ENCODE measurements around the gene XKRX. TPM values are rescaled to one million over a fixed set of nuclear protein-coding genes. Genes with fewer than 3 reads are reported as not detected.

XKRX gene
- polyA plus RNA-seq, 2 of the 4 experiments (the other 2 are of a cell fraction), result 0.13 to 0.50 TPM

DNA sequence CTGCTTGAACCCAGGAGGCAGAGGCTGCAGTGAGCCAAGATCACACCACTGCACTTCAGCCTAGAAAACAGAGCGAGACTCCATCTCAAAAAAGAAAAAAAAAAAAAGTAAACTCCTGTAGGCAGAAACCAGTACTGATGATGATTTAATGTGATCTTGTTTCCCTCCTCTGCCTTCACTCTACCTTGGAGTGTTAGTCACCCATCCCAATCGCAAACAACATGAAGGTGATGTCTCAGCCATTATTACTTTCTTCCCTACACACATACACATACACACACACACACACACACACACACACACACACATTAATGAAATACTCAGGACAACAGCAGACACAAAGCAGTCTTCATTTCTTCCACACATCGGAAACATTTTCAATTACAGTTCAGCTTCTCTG is 15.6 kb downstream of the XKRX start:
- TF ChIP-seq, protein P1, sequence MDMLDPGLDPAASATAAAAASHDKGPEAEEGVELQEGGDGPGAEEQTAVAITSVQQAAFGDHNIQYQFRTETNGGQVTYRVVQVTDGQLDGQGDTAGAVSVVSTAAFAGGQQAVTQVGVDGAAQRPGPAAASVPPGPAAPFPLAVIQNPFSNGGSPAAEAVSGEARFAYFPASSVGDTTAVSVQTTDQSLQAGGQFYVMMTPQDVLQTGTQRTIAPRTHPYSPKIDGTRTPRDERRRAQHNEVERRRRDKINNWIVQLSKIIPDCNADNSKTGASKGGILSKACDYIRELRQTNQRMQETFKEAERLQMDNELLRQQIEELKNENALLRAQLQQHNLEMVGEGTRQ (IDR thresholded peaks at IDR 0.05), result no peak
- no peak for TF ChIP-seq JUNB (IDR thresholded peaks at IDR 0.05)
- TF ChIP-seq RFX5 (IDR thresholded peaks at IDR 0.05), result no peak
- no peak for TF ChIP-seq FOSB (CRISPR knock-in tag; IDR thresholded peaks at IDR 0.05)
- no peak for TF ChIP-seq GATA3 (IDR thresholded peaks at IDR 0.05; ENCODE audit: borderline replicate concordance)
- TF ChIP-seq HOXA7 (CRISPR knock-in tag; IDR thresholded peaks at IDR 0.05), result no peak
- TF ChIP-seq TP53 (CRISPR knock-in tag; IDR thresholded peaks at IDR 0.05), result no peak
- no peak for TF ChIP-seq KDM5A (IDR thresholded peaks at IDR 0.05)
- TF ChIP-seq, protein P2, sequence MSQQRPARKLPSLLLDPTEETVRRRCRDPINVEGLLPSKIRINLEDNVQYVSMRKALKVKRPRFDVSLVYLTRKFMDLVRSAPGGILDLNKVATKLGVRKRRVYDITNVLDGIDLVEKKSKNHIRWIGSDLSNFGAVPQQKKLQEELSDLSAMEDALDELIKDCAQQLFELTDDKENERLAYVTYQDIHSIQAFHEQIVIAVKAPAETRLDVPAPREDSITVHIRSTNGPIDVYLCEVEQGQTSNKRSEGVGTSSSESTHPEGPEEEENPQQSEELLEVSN (IDR thresholded peaks at IDR 0.05; ENCODE audit: borderline replicate concordance, low read depth), result no peak
- TF ChIP-seq RAD21 (conservative IDR thresholded peaks at IDR 0.05 in 1 of 2, IDR thresholded peaks at IDR 0.05 in 1 of 2), result no peak
- no peak for TF ChIP-seq HOXB13 (CRISPR knock-in tag; IDR thresholded peaks at IDR 0.05; ENCODE audit: low read depth)
- no peak for TF ChIP-seq KDM1A (IDR thresholded peaks at IDR 0.05; ENCODE audit: low read depth)
- TF ChIP-seq CEBPB (IDR thresholded peaks at IDR 0.05), result no peak
- TF ChIP-seq BHLHE40 (IDR thresholded peaks at IDR 0.05; ENCODE audit: low read depth, low read length), result no peak
- no peak for TF ChIP-seq MAZ (IDR thresholded peaks at IDR 0.05; ENCODE audit: borderline replicate concordance, low read depth, low read length)
- no peak for TF ChIP-seq POLR2AphosphoS2 (conservative IDR thresholded peaks at IDR 0.05; ENCODE audit: low read length)
- no peak for ATAC-seq
- Histone ChIP-seq H3K27ac (no peak overlapping the region), H3K4me2 (no peak overlapping the region), H3K4me1 (no peaks in the 10 kb centered on the region), H3K9me3 (no peaks in the 10 kb centered on the region), H3K4me3 (no peak overlapping the region)
- no peak for DNase-seq (ENCODE audit: low read depth in 1 of 2, low spot score in 1 of 2)
- no peak for FAIRE-seq
- ChIA-PET POLR2A (no interaction called here), CTCF (interaction anchor here (1.0 to 1.1 kb wide), 2 partner anchors 10 to 28 kb away, joined by 3 to 4 read pairs; no protein-coding TSS in a partner anchor)
- 74% methylated on average over 3 of the region's 3 CpGs for WGBS (ENCODE audit: missing lambda C conversion rate)

DNA sequence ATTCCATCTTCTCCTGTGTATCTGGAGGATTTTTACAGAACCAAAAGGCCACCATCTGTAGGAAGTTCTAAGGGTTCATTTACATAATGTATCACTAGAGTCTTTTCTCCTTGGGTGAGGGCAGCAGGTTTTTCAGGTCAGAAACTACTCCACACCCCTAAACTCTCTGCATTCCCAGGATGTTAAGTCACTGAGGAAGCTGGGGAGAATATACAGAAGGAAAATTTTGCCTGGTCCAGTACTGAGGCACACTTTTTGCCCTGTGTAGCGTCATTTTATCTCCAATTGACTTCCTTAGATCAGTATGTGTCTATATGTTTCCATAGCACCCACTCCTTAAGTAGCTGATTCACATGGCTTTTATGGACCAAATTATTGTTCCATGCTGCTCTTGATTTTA is 17.0 kb downstream of the XKRX start:
- Histone ChIP-seq H3K4me2 (no peak overlapping the region), H3K4me1 (no peaks in the 10 kb centered on the region), H3K9me3 (no peaks in the 10 kb centered on the region), H3K4me3 (no peak overlapping the region), H3K27ac (no peak overlapping the region)
- TF ChIP-seq RCOR1 (IDR thresholded peaks at IDR 0.05; ENCODE audit: low read depth, low read length) (no peak), ESRRA (IDR thresholded peaks at IDR 0.05; ENCODE audit: borderline replicate concordance, low read length) (no peak), CHD2 (IDR thresholded peaks at IDR 0.05; ENCODE audit: low read length, partially characterized antibody) (no peak), SMC3 (IDR thresholded peaks at IDR 0.05) (no peak), ZFP36 (IDR thresholded peaks at IDR 0.05; ENCODE audit: borderline replicate concordance, partially characterized antibody) (no peak), HEYL (CRISPR knock-in tag; IDR thresholded peaks at IDR 0.05) (no peak), NFE2L2 (conservative IDR thresholded peaks at IDR 0.05; ENCODE audit: low read length) (no peak), HOXB5 (CRISPR knock-in tag; IDR thresholded peaks at IDR 0.05) (no peak), TP53 (CRISPR knock-in tag; IDR thresholded peaks at IDR 0.05) (no peak), POLR2A (IDR thresholded peaks at IDR 0.05; ENCODE audit: low read length) (no peak)
- TF ChIP-seq, protein P3, sequence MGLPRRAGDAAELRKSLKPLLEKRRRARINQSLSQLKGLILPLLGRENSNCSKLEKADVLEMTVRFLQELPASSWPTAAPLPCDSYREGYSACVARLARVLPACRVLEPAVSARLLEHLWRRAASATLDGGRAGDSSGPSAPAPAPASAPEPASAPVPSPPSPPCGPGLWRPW (IDR thresholded peaks at IDR 0.05), result no peak
- TF ChIP-seq, protein P4, sequence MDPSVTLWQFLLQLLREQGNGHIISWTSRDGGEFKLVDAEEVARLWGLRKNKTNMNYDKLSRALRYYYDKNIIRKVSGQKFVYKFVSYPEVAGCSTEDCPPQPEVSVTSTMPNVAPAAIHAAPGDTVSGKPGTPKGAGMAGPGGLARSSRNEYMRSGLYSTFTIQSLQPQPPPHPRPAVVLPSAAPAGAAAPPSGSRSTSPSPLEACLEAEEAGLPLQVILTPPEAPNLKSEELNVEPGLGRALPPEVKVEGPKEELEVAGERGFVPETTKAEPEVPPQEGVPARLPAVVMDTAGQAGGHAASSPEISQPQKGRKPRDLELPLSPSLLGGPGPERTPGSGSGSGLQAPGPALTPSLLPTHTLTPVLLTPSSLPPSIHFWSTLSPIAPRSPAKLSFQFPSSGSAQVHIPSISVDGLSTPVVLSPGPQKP (IDR thresholded peaks at IDR 0.05; ENCODE audit: low read depth, low read length), result no peak
- ChIA-PET CTCF (interaction anchor here (1.1 kb wide), 1 partner anchor 16 kb away, joined by 4 read pairs; no protein-coding TSS in a partner anchor), POLR2A (no interaction called here)
- ATAC-seq (no peak), DNase-seq (ENCODE audit: low read depth in 1 of 2, low spot score in 1 of 2) (no peak), FAIRE-seq (no peak)
- WGBS (ENCODE audit: missing lambda C conversion rate), result 60% methylated on average over 1 of the region's 1 CpG

Data from A549 (cell line).